Endodermal cell (in vitro differentiated cells): ENCODE data around the gene NOP53. TPM values are rescaled to one million over a fixed set of nuclear protein-coding genes. Genes with fewer than 3 reads are reported as not detected.

Experiments used
- DNase-seq: peaks from one replicate; pipeline ENCODE4 v3.0.0-alpha.2; 2017
- H3K27ac ChIP-seq: 2 replicates; pipeline ENCODE4 v1.5.1; 2013; ENCODE audit warnings: mild to moderate bottlenecking, low read depth, low read length, moderate library complexity
- H3K27me3 ChIP-seq: 2 replicates; pipeline ENCODE4 v1.6.1; 2013; ENCODE audit warnings: mild to moderate bottlenecking, low read length, moderate library complexity; ENCODE audit not compliant: insufficient read depth, control insufficient read depth, poor library complexity, severe bottlenecking
- H3K36me3 ChIP-seq: 2 replicates; pipeline ENCODE4 v1.7.0; 2013; ENCODE audit warnings: mild to moderate bottlenecking, low read length, moderate library complexity; ENCODE audit not compliant: control insufficient read depth, insufficient read depth
- H3K4me1 ChIP-seq: one replicate; pipeline ENCODE4 v1.7.0; 2013; ENCODE audit warnings: low read length; ENCODE audit not compliant: control insufficient read depth, insufficient read depth
- H3K4me3 ChIP-seq: 2 replicates; pipeline ENCODE4 v1.5.1; 2013; ENCODE audit warnings: mild to moderate bottlenecking, low read length, moderate library complexity
- H3K9ac ChIP-seq: 2 replicates; pipeline ENCODE4 v1.6.1; 2013; ENCODE audit warnings: mild to moderate bottlenecking, low read length, moderate library complexity; ENCODE audit not compliant: poor library complexity, severe bottlenecking; ENCODE audit errors: extremely low read depth
- H3K9me3 ChIP-seq: 2 replicates; pipeline ENCODE4 v1.6.1; 2013; ENCODE audit warnings: mild to moderate bottlenecking, low read length, moderate library complexity; ENCODE audit not compliant: control insufficient read depth
- H3K27ac Mint-ChIP-seq: 2 replicates; pipeline ENCODE4 v1.8.0; 2020; ENCODE audit warnings: mixed read lengths
- H3K27me3 Mint-ChIP-seq: 2 replicates; pipeline ENCODE4 v1.8.0; 2021; ENCODE audit warnings: mild to moderate bottlenecking, mixed read lengths; ENCODE audit not compliant: insufficient read depth
- H3K36me3 Mint-ChIP-seq: 2 replicates; pipeline ENCODE4 v1.8.0; 2020; ENCODE audit warnings: low read depth, mixed read lengths
- H3K4me1 Mint-ChIP-seq: 2 replicates; pipeline ENCODE4 v1.8.0; 2020; ENCODE audit warnings: mixed read lengths
- H3K4me3 Mint-ChIP-seq: 2 replicates; pipeline ENCODE4 v1.8.0; 2020; ENCODE audit warnings: mild to moderate bottlenecking, moderate library complexity, mixed read lengths
- H3K9me3 Mint-ChIP-seq: 2 replicates; pipeline ENCODE4 v1.8.0; 2020; ENCODE audit warnings: mild to moderate bottlenecking, mixed read lengths
- CTCF ChIP-seq: fragments of 200-600 bp; sonication (generic); conservative IDR thresholded peaks from 2 replicates; pipeline ENCODE4 v1.5.0; 2021; ENCODE audit warnings: antibody characterized with exemption, mild to moderate bottlenecking
- WGBS, 2 experiments: methylation state at CpG; one replicate each; pipeline versions ENCODE4 v1.1.5 to v1.1.7; 2013; ENCODE audit warnings: missing lambda C conversion rate in 2 of 2, mixed read lengths in 1 of 2; ENCODE audit not compliant: insufficient coverage in 1 of 2, insufficient read length in 1 of 2; 5-methylcytosine and 5-hydroxymethylcytosine counted together
- total RNA-seq, 2 donors: library from RNA; stranded (reverse); fragmentation: NEBNext Ultra II Directional in 1 of 2; extraction: Animal tissue kit (Norgen Biotek cat#: 25700) in 1 of 2; gene quantifications; 2 replicates in 1 of 2; 3 replicates in 1 of 2; pipeline ENCODE4 v1.2.1, GENCODE V29; 2021

Gene NOP53
- total RNA-seq, 2 donors from 2014 or later = 190 to 258 TPM

DNA sequence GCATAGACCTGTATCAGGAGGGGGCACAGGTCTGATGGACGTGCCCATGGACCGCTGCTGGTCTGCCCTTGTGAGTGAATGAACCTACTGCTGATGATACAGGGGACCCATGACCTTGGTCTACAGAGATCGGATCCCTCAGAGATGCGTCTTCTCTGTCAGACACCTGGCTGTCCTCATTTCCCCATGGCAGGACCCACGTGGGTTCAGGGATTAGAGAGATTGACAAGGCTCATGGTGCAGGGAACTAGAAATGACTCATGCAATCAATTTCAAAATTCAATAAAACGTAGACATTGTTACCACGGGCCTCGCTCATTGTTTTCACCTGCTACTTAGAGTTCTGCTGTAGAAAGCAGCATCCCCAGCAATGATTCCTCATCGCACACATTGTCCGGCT is 60.0 kb downstream of the NOP53 start:
- Histone ChIP-seq H3K9ac (no peak overlapping the region), H3K27ac (no peak overlapping the region), H3K4me3 (no peak overlapping the region), H3K27me3 (no peaks in the 10 kb centered on the region), H3K36me3 (no peaks in the 10 kb centered on the region), H3K4me1 (no peaks in the 10 kb centered on the region), H3K9me3 (peaks cover 5% of the 10 kb centered on the region)
- Mint-ChIP-seq H3K4me3 (no peak overlapping the region), H3K9me3 (peaks cover 6% of the 10 kb centered on the region), H3K27me3 (no peaks in the 10 kb centered on the region), H3K36me3 (peaks cover 3% of the 10 kb centered on the region), H3K27ac (no peak overlapping the region), H3K4me1 (no peaks in the 10 kb centered on the region)
- no peak for TF ChIP-seq CTCF
- 93 to 94% methylated on average over 10 of the region's 10 CpGs for WGBS, 2 experiments
- no peak for DNase-seq

GRCh38 chr19:47806435-47806834 is 61.1 kb downstream of the NOP53 start:
- DNase-seq = no peak
- Histone ChIP-seq H3K4me3 (no peak overlapping the region), H3K36me3 (no peaks in the 10 kb centered on the region), H3K27me3 (no peaks in the 10 kb centered on the region), H3K27ac (no peak overlapping the region), H3K9me3 (no peaks in the 10 kb centered on the region), H3K9ac (no peak overlapping the region), H3K4me1 (no peaks in the 10 kb centered on the region)
- no peak for TF ChIP-seq CTCF
- H3K36me3 Mint-ChIP-seq = no peaks in the 10 kb centered on the region
- no peaks in the 10 kb centered on the region for H3K4me1 Mint-ChIP-seq
- no peak overlapping the region for H3K4me3 Mint-ChIP-seq
- H3K9me3 Mint-ChIP-seq = peaks cover under 1% of the 10 kb centered on the region
- 94 to 100% methylated on average over 6 of the region's 6 CpGs for WGBS, 2 experiments
- no peaks in the 10 kb centered on the region for H3K27me3 Mint-ChIP-seq
- H3K27ac Mint-ChIP-seq = no peak overlapping the region

Other genes with a start within 250 kb of the NOP53 start
- 10 to 100 TPM; 66.0 to 73.9 TPM for gene NAPA, start 230.5 kb upstream of the NOP53 start, total RNA-seq
- gene ZNF541, start 172.4 kb upstream of the NOP53 start, total RNA-seq = not detected
- 10 to 100 TPM; 30.0 to 30.1 TPM for gene BICRA, start 136.4 kb upstream of the NOP53 start, total RNA-seq
- gene EHD2, start 32.1 kb upstream of the NOP53 start, total RNA-seq = 1 to 10 TPM; 5.5 to 8.4 TPM
- gene SELENOW, start 33.2 kb downstream of the NOP53 start, total RNA-seq = 100 to 1,000 TPM; 404 to 410 TPM
- gene TPRX1, start 59.0 kb downstream of the NOP53 start, total RNA-seq = not detected
- gene CRX, start 76.4 kb downstream of the NOP53 start, total RNA-seq = under 1 TPM; 0.44 to 0.66 TPM
- gene TPRX2, start 113.7 kb downstream of the NOP53 start, total RNA-seq = not detected
- under 1 TPM in 1 of 2 donors, not detected in 1; 0.18 TPM for gene SULT2A1, start 140.8 kb downstream of the NOP53 start, total RNA-seq
- not detected for gene BSPH1, start 246.6 kb downstream of the NOP53 start, total RNA-seq
- gene ELSPBP1, start 249.1 kb downstream of the NOP53 start, total RNA-seq = not detected